ENCODE results near the gene INTS2. TPM values are rescaled to one million over a fixed set of nuclear protein-coding genes. Genes with fewer than 3 reads are reported as not detected.

Gene INTS2
- total RNA-seq, 2 donors from 2014 or later, result 10.9 to 12.2 TPM

DNA sequence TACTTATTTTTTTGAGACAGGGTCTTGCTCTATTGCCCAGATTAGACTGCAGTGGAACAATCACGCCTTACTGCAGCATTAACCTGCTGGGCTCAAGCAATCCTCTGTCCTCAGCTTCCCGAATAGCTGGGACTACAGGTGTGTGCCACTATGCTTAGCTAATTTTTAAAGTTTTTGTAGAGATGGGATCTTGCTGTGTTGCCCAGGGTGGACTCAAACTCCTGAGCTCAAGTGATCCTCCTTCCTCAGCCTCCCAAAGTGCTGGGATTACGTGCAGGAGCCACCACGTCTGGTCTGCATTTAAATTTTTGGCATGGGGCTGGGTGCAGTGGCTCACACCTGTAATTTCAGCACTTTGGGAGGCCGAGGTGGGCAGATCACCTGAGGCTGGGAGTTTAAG lies 41.0 kb upstream of the INTS2 start:
- no peak overlapping the region for H3K4me3 ChIP-seq
- no peak for DNase-seq
- H3K27ac ChIP-seq, result no peak overlapping the region
- TF ChIP-seq, protein P1, sequence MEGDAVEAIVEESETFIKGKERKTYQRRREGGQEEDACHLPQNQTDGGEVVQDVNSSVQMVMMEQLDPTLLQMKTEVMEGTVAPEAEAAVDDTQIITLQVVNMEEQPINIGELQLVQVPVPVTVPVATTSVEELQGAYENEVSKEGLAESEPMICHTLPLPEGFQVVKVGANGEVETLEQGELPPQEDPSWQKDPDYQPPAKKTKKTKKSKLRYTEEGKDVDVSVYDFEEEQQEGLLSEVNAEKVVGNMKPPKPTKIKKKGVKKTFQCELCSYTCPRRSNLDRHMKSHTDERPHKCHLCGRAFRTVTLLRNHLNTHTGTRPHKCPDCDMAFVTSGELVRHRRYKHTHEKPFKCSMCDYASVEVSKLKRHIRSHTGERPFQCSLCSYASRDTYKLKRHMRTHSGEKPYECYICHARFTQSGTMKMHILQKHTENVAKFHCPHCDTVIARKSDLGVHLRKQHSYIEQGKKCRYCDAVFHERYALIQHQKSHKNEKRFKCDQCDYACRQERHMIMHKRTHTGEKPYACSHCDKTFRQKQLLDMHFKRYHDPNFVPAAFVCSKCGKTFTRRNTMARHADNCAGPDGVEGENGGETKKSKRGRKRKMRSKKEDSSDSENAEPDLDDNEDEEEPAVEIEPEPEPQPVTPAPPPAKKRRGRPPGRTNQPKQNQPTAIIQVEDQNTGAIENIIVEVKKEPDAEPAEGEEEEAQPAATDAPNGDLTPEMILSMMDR (IDR thresholded peaks at IDR 0.05), result no peak
- H3K4me1 ChIP-seq, result no peaks in the 10 kb centered on the region
- H3K36me3 ChIP-seq, result no peaks in the 10 kb centered on the region
- intact Hi-C loops (cut with DNase I), result loop anchor here (10.0 kb wide), 1 partner anchor 56 kb away; no protein-coding TSS in a partner anchor
- H3K27me3 ChIP-seq, result no peaks in the 10 kb centered on the region
- no peaks in the 10 kb centered on the region for H3K9me3 ChIP-seq
- no peak overlapping the region for H3K9ac ChIP-seq (ENCODE audit: low read depth in 2 of 2, low read length in 2 of 2)

DNA sequence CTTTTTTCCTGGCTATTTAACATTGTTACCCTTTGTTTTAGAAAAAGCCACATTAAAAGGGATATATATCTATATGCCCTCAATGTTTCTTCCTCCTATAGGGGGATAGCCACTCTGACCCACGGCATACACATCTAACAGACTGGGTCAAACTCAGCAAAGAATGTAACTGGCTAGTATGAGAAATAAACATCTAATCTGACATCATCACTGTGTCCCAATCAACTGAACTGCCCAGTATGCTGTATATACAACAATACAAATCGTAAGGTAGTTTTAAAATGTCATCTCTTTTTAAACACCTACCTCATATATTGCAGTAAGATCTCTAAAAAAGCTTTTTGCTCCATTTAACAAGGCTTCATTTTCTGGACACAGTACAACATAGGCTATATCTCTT lies 39.9 kb upstream of the INTS2 start:
- TF ChIP-seq, protein P1 (IDR thresholded peaks at IDR 0.05), result no peak
- Histone ChIP-seq H3K9me3 (no peaks in the 10 kb centered on the region), H3K27ac (no peak overlapping the region), H3K4me1 (no peaks in the 10 kb centered on the region), H3K4me3 (no peak overlapping the region), H3K27me3 (no peaks in the 10 kb centered on the region), H3K9ac (ENCODE audit: low read depth in 2 of 2, low read length in 2 of 2) (no peak overlapping the region), H3K36me3 (no peaks in the 10 kb centered on the region)
- intact Hi-C loops (cut with DNase I), result loop anchor here (10.0 kb wide), 1 partner anchor 57 kb away; no protein-coding TSS in a partner anchor
- no peak for DNase-seq

DNA sequence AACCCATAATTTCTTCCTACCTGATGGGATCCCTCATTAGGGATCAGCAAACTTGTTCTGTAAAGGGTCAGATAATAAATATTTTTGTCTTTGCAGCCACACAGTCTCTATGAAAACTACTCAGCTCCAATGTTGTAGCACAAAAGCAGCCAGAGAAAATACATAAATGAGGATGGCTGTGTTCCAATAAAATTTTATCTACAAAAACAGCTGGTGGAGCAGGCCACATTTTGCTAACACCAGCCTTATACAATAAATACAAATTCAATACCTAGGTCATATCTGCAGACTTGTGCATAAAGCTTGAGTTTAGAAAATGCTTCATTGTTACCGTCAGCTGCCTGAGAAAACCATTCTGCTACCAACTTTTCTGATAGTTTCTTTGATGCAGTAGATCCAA lies 38.4 kb upstream of the INTS2 start:
- H3K4me1 ChIP-seq, result no peaks in the 10 kb centered on the region
- no peak overlapping the region for H3K9ac ChIP-seq (ENCODE audit: low read depth in 2 of 2, low read length in 2 of 2)
- peaks cover under 1% of the 10 kb centered on the region for H3K36me3 ChIP-seq

DNA sequence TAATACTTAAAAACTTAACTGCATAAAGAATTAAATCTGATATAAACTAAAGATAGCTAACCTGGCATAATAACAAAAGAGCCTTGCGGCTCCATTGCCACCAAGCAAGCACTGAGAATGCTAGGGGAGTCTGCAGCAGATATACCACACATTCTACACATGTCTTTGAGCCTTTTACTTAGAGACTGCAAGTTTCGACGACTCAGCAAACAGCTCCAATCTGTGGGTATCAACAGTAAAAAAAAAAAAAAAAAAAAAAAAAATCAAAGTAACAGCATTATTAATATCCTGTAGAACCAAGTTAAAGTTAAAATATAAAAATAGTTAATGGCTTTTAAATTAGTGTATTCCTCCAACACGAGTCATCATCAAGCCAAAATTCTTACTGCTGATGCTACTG lies 27.8 kb upstream of the INTS2 start:
- no peaks in the 10 kb centered on the region for H3K9me3 ChIP-seq
- no peak overlapping the region for H3K9ac ChIP-seq (ENCODE audit: low read depth in 2 of 2, low read length in 2 of 2)
- H3K27ac ChIP-seq, result no peak overlapping the region
- H3K36me3 ChIP-seq, result peaks cover 40% of the 10 kb centered on the region
- H3K4me3 ChIP-seq, result no peak overlapping the region
- H3K27me3 ChIP-seq, result no peaks in the 10 kb centered on the region
- DNase-seq, result no peak
- intact Hi-C loops (cut with DNase I), result no loop called here
- TF ChIP-seq, protein P1 (IDR thresholded peaks at IDR 0.05), result no peak
- no peaks in the 10 kb centered on the region for H3K4me1 ChIP-seq

More for the DNA sequence above, 38.4 kb upstream of the INTS2 start:
- intact Hi-C loops (cut with DNase I), result loop anchor here (10.0 kb wide), 1 partner anchor 59 kb away; no protein-coding TSS in a partner anchor
- no peak overlapping the region for H3K27ac ChIP-seq
- no peaks in the 10 kb centered on the region for H3K27me3 ChIP-seq
- H3K4me3 ChIP-seq, result no peak overlapping the region
- no peaks in the 10 kb centered on the region for H3K9me3 ChIP-seq
- TF ChIP-seq, protein P1 (IDR thresholded peaks at IDR 0.05), result no peak
- no peak for DNase-seq

DNA sequence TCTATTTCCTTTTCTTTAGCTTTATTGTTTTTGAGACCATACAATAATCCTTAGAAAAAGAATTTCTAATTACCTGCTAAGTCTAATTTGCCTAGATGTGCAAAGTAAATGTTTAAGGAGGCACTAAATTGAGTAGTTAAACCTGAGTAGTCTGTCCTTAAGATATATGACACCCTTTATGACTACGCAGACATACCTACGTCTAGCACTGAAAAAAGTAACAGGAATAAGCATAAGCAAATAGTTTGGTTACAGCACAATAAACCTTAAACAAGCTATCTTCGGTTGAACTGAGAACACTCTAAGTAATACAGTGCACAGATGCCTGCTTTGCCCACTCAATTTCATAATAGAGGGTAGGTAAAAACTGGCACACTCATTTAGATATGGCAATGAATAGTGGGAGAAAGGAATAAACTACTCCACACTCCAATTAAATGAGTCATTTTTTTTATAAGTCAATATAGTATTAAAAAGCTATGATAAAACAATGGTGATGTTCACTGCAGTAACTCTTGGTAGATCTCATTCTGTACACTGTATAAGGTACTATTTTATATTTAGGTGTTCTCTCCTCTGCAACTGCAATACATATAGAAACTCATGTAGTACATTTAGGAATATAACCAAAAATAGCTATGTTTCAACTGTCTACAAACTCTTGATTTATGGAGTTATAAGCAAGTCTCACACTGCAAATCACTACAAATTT lies 19.7 kb upstream of the INTS2 start:
- DNase-seq, result no peak
- TF ChIP-seq, protein P1 (IDR thresholded peaks at IDR 0.05), result no peak
- H3K36me3 ChIP-seq, result peaks cover 10% of the 10 kb centered on the region

More for the DNA sequence above, 19.7 kb upstream of the INTS2 start:
- H3K9me3 ChIP-seq, result no peaks in the 10 kb centered on the region
- no peaks in the 10 kb centered on the region for H3K27me3 ChIP-seq
- H3K4me3 ChIP-seq, result no peak overlapping the region
- intact Hi-C loops (cut with DNase I), result no loop called here
- H3K9ac ChIP-seq (ENCODE audit: low read depth in 2 of 2, low read length in 2 of 2), result no peak overlapping the region
- H3K27ac ChIP-seq, result no peak overlapping the region
- H3K4me1 ChIP-seq, result no peaks in the 10 kb centered on the region
